Measurements from ENCODE around the gene DENND11.

DNA sequence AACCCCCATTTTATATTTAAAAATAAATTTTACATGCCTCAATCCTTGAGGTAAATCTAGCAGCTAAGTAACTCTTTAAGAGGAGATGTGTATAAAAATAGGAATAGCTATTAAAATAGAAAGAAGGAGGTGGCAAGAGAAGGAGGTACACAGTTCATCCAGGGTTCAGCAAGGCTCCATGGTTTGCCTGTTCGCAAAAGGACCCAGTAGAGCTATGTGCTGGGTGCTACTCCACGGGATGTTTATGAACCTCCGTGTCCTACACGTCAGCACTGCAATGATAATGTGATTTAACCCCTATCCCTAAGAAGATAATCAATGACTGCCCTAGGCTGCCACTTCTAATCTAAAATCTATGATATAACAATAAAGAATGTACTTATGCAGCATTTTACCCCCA is 926 bp upstream of the DENND11 start:
- TF ChIP-seq, protein P1, sequence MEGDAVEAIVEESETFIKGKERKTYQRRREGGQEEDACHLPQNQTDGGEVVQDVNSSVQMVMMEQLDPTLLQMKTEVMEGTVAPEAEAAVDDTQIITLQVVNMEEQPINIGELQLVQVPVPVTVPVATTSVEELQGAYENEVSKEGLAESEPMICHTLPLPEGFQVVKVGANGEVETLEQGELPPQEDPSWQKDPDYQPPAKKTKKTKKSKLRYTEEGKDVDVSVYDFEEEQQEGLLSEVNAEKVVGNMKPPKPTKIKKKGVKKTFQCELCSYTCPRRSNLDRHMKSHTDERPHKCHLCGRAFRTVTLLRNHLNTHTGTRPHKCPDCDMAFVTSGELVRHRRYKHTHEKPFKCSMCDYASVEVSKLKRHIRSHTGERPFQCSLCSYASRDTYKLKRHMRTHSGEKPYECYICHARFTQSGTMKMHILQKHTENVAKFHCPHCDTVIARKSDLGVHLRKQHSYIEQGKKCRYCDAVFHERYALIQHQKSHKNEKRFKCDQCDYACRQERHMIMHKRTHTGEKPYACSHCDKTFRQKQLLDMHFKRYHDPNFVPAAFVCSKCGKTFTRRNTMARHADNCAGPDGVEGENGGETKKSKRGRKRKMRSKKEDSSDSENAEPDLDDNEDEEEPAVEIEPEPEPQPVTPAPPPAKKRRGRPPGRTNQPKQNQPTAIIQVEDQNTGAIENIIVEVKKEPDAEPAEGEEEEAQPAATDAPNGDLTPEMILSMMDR (IDR thresholded peaks at IDR 0.05; ENCODE audit: insufficient read depth, low read length, poor library complexity, severe bottlenecking): no peak
- no peak for TF ChIP-seq EZH2phosphoT487 (conservative IDR thresholded peaks at IDR 0.05; ENCODE audit: low read length)

All from SU-DHL-6 (cell line).